HG03558 (cell line): ENCODE results near the gene C2.
"Not testable (repeated sequence)": the region's sequence is repeated elsewhere in the genome, so short reads cannot be mapped to it uniquely, and the experiment has no call there.

Experiments used
- ATAC-seq: cut with Tn5 transposase; IDR thresholded peaks from one replicate; pipeline ENCODE4 v1.9.1; 2021; ENCODE audit warnings: moderate number of reproducible peaks; ENCODE audit not compliant: unreplicated experiment; ENCODE audit errors: extremely low read depth

The C2 gene

DNA sequence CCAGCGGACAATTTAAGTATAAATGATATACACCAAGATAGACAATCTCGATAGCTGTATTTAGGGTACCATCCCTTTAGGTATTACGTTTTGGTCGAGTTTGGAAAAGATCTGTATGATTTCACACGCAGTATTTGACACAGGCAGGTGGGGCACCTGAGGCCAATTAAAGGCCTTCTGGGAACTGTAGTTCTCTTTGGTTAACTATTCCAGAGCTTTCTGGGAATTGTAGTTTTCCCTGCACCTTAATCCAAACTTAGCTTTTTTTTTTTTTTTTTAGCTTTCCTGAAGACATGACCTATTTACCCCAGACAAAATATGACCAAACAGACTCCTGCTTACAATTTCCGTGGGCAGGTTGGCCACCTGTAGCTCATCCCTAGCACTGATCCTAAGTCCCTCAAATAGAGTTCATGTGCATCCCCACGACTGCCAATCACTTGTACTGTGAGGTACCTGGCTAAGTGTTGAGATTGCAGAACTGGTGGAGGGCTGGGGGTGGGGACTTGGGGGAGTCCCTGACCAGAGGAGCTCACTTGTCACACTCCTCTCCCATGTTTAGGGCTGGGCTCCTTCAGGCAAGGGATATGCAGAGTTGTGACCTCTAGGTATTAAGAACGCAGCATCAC is 29.0 kb upstream of the C2 start:
- ATAC-seq: no peak

DNA sequence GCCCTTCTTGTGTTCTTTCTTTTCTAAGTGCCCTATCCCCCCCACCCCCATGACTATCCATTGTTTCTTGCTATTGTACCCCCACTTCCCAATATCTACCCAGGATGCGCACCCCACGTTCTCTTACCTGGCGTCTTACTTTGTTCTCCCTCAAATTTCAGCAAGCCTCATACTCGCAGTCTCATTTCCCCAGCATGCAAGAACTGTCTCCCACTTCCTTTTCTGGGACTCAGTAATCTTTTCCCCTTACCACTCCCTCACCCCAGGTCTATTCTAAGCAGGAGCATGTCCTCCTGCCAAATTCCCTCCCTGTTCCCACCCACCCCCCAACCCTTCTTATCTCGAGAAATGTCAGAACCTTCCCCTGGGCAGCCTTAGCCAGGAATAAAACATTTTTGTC is 28.3 kb upstream of the C2 start:
- ATAC-seq: no peak

DNA sequence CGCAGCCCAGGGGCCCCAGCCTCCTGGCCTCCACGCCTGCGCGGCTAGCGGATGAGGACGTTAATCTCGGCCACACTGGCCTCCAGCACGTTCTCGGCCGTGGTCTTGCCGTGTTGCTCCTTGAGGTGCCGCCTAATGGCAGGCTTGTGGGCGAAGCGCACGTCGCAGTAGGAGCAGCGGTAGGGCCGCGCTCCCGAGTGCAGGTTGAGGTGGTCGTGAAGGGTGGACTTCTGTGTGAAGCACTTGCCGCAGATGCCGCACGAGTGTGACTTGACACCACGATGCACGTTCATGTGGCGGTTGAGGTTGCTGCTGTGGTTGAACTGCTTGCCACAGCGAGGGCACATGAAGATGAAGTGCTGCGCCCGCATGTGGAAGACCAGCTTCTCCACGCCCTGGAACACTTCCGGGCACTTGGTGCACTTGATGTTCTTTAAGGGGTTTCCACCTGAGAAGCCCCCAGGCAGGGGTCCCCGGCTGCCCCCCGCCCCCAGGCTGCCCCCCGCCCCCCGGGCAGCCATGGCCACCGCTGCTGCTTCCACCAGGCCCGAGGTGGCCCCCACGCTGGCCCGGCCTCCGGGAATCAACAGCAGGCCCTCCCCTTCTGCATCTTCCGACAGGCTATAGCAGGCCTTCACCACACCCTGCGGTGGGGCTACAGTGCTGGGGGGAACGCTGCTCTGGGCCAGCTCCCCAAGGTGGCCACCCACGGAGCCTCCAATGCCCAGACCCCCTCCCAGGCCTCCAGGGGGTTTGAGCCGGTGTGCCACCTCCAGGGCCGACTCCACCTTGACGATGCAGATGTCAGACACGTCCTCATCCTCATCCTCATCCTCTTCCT is 27.4 kb upstream of the C2 start:
- ATAC-seq: no peak

DNA sequence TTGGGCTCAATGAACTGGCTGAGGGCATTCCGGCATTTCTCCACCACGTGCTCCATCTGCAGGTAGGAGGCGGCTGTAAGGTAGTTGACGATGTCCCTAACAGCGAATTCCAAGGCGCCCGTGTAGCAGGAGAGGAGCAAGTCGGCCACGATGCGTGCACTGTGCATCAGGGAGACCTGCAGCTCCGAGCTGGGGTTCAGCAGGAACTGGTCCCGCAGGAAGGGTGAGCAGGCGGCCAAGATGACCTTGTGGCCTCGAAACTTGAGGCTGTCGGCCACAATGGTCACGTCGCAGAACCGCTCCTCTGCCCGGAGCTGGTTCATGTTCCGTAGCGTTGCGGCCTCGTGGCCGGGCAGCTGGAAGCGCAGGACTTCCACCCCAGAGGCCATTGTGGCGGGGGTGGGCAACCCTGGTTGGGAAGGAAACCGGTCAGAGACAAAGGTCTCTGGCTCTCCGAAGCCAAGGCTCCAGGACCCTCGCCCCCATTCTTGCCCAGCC is 26.6 kb upstream of the C2 start:
- ATAC-seq: no peak

DNA sequence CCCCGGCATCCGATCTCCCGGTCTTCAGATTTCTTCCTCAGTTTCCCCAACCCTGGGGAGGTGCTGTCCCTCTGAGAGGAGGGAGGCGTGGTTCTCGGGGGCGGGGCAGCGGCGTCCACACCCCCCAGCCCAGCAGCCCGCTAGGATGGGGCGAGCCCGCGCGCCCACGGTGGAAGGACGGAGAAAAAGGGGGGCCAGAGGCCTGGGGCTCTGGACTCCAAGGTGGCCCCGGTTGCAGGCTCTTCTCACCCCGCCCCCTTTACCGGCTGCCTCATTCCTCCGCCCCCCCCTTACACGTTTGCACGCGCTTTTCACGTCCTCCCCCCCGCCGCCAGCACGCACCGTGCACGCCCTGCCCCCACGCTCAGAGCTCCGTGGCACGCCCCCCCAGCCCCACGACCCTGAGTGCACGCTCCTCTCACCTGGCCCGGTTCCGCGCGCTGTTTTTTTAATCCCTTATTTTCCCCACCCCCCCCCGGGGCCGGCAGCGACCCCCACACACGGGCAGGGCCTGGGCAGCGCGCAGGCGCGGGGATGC is 26.0 kb upstream of the C2 start:
- no peak for ATAC-seq

DNA sequence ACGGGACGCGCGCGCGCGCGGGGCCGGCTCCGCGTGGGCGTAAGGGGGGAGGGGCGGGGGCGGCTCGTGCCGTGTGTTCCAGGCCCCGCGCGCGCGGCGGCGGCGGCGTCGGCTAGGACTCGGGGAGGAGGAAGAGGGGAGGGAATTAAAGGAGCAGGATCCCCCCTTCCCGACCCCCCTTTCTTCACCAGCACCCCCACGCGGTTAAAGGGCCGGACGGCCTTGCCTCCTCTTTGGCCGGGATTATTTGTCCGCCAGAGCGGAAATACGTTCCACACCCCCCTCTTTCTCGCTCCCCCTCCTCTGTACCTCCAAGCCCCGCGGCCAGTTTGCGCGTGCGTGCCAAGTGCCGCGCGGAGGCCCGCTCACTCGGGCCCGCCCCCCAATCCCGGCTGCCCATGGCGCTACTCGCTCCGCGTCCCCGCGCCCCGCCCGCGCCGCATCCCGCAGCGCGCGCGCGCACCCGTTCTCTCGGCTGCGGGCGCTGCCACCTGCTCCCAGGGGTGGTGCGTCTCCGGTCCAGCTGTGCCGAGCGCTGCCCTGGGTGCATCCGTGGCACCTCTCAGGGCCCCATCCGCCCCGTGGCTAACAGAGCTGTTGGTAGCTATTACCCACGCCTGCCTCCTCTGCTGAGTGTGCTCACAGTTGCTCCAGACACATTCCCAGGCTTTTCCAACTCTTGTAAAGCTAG is 25.4 kb upstream of the C2 start, which contains the start of gene ZBTB12:
Gene ZBTB12 (minus strand): TSS at position 134 of the 691 bp plus-strand sequence. CDS start 781 bp downstream, outside the sequence.
- no peak for ATAC-seq

DNA sequence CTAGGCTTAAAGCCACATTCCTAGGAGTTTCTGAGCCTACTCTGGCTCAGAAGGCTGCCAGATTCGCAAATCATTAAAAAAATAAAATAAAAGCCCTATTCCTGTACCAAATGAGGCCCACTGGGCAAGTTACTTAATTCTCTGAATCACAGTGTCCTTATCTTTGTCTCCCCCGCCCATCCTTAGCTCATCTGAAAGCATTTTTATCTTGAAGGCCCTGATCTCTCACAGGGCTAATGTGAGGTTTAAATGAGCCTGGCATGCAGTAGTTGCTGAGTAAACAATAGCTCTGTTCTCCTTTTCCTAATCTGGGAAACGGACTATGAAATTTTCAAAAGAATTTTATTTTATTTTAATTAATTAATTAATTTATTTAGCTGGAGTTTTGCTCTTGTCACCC is 23.6 kb upstream of the C2 start:
- no peak for ATAC-seq

DNA sequence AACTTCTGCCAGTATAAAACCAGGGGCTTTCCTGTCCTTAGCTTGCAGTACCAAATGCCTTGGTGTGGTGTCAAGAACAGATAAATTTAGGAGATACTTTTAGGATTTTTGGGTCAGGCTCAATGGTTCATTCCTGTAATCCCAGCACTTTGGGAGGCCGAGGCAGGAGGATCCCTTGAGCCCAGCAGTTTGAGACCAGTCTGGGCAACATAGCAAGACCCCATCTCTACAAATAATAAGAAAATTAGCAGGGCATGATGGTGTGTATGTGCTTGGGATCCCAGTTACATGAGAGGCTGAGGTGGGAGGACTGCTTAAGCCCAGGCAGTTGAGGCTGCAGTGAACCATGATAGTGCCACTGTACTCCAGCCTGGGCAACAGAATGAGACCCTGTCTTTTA is 22.5 kb upstream of the C2 start:
- ATAC-seq: no peak

DNA sequence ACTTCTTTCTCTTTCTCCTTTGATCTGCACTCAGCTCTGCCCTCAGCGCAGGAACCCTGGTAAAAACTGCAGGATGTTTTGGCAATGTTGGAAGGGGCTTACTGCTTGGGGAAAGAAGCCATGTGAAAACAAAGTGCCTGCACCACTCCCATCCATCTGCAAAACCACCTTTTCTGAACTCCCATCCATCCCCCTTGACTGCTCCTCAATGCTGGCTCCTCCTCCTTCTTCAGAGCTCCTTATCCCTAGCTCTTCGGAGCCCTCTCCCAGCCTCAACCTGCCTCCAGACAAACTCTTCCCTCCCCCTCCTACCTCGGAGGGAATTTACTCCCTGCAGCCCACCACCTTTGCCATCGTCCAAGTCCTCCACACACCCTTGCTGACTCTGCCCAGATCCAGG is 21.4 kb upstream of the C2 start:
- no peak for ATAC-seq

DNA sequence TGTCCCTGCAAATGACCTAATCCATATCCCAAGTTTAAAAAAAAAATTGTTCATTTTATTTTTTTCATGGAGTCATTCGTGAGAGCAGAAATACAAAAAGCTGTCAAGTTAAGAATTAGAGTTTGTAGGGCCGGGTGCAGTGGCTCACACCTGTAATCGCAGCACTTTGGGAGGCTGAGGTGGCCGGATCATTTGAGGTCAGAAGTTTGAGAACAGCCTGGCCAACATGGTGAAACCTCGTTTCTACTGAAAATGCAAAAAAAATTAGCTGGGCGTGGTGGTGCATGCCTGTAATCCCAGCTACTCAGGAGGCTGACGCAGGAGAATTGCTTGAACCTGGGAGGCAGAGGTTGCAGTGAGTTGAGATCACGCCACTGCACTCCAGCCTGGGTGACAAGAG is 20.8 kb upstream of the C2 start:
- ATAC-seq: not testable (repeated sequence)

DNA sequence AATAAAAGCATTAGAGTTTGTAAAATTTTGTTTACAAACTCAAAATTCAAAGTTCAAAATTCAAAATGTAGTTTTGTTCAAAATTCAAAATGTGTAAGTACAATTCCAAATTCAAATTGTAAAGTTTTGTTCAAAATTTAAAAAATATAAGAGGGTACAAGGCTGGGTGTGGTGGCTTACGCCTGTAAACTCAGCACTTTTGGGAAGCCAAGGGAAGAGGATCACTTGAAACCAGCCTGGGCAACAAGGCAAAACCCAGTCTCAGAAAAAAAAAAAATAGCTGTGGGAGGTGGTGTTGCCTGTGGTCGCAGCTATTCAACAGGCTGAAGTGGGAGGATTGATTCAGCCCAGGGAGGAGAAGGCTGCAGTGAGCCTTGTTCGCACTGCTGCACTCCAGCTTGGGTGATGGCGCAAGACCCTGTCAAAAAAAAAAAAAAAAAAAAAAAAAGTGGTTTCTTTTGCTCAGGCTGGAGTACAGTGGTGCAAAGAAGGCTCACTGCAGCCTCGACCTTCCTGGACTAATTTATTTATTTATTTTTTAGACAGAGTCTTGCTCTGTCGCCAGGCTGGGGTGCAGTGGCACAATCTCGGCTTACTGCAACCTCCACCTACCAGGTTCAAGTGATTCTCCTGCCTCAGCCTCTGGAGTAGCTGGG is 20.2 kb upstream of the C2 start:
- ATAC-seq: no peak

DNA sequence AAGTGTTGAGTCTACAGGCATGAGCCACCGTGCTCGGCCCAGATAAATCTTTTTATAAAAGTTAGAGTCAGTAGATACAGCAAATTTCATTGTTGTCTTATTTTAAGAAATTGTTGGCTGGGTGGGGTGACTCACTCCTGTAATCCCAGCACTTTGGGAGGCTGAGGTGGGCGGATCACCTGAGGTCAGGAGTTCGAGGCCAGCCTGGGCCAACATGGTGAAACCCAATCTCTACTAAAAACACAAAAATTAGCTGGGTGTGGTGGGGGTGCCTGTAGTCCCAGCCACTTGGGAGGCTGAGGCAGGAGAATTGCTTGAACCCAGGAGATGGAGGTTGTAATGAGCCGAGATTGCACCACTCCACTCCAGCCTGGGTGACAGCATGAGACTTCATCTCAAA is 19.3 kb upstream of the C2 start:
- ATAC-seq: not testable (repeated sequence)

DNA sequence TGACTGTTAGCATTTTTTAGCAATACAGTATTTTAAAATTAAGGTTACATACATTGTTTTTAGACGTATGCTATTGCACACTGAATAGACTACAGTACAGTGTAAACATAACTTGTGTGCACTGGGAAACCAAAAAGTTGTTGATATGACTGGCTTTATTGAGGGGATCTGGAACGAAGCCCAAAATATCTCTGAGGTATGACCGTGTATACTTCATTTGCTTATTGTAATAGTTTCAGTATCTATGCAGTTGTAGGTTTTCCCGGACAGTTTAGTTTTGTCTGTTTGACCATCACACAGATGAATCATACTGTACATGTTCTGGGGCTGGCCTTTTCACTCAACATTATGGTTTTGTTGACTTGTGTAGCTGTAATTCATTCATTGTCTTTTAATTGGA is 18.7 kb upstream of the C2 start:
- no peak for ATAC-seq

DNA sequence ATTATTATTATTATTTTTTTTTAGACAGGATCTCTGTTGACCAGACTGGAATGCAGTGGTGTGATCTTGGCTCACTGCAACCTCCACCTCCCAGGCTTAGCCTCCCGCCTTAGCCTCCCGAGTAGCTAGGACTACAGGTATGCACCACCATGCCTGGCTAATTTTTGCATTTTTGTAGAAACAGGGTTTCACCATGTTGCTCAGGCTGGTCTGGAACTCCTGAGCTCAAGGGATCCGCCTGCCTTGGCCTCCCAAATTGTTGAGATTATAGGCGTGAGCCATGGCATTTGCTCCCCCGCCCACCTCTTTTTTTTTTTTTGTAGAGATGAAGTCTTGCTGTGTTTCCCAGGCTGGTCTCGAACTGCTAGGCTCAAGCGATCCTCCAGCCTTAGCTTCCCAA is 18.2 kb upstream of the C2 start:
- not testable (repeated sequence) for ATAC-seq

DNA sequence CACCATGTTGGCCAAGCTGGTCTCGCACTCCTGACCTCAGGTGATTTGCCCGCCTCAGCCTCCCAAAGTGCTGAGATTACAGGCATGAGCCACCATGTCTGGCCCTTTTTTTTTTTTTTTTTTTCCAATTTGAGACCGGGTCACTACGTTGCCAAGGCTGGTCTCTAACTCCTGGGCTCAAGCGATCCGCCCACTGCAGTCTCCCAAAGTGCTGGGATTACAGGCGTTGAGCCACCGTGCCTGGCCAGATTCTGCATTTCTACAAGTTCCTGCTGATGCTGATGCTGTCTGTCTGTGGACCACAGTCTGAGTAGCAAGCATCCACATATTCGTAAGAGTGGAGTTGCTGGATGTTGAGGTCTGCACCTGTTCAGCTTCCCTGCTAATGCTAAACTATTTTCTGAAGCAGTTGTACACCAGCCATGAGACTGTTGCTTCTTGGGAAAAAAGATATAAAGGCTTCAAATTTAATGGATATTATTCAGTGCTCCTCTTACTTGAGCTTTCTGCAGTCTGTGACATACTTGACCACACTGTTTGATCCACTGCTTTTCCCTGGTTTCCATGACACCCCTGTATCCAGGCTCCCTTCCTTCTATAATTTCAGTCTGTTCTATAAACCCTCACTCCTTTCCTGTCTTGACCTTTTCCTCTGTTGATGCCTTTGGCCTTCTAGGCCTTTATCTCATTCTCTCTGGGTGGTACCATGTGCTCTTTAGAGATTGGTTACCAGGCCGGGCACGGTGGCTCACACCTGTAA is 15.5 kb upstream of the C2 start:
- ATAC-seq: no peak

DNA sequence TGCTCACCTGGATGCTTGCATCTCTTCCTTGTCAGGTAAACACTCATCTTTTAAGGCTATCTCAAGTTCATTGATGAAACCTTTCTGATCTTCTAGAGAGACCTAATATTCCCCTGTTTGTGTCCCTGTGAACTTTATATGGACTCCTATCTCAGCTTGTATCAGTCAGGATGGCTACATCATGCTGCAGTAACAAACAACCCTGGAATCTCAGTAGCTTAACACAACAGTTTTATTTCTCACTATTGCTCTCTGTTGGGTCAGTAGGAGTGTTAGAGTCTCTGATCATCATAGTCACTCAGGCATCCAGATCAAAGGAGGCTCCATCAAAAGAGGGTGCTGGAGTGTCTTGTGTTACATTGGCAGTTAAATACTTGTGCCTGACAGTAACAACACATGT is 12.2 kb upstream of the C2 start:
- no peak for ATAC-seq

DNA sequence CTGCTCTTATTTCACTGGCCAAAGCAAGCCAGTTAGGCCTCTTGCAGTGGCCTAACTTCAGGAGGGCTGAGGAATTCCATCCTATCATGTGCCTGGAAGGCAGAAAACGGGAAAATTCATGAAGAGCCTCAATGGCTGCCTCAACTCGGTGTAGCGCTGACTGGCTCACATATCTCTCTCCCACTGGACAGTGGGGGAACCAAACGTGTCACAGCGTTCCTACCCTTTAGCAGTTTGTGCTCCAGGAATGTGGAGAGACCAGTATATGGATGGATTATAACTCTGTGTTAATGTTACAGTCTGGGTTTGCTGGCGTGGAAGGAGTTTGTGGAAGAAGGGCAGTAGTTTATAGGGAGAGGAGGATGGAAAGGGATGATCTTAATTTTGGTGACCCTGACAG is 11.8 kb upstream of the C2 start:
- no peak for ATAC-seq

DNA sequence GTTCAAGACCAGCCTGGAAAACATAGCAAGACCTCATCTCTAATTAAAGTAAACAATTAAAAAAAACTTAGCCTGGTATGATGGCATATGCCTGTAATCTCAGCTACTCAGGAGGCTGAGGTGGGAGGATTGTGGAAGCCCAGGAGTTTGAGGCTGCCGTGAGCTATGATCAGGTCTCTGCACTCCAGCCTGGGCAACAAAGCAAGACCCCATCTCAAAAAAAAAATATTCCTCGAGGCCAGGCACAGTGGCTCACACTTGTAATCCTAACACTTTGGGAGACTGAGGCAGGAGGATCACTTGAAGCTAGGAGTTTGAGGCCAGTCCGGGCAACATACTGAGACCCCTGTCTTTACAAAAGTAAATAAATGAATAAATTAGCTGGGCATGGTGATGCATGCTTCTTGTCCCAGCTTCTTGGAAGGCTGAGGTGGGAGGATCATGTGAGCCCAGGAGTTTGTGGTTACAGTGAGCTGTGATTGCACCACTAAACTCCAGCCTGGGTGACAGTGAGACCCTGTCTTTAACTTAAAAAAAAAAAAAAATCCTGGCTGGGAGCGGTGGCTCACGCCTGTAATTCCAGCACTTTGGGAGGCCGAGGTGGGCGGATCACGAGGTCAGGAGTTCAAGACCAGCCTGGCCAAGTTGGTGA is 9.3 kb upstream of the C2 start:
- ATAC-seq: no peak

DNA sequence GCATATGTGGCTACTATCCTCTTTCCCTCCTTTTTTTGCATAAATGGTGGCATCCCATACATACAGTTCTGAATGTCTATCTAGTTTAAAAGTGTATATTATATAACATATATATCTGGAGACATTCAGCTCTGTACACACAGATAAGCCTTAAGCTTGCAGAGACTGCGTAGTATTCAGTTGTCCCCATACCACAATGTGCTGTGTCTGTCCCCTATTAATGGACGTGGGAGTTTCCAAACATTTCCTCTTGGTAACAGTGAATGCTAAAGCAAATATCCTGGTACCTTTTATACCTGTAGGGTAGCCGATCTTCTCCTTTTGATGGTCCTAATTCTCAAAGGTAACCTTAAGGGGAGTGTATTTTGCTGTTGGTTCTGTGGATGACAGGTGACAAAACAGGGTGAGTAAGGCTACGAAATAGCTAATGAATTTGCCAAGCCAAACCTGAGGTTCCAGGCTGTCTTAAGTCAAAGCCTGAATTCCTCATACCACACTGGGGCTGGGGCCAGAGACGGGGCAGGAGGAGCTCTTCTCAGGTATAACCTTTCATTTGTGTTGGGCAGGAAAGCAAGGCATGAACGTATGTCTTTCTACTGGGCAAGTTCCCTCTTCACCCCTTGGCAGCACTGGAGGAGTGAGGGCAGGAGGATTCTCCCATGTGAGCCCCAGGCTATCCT is 7.8 kb upstream of the C2 start:
- ATAC-seq: no peak
